ENCODE measurements around the gene BNIP2.

BNIP2 gene

GRCh38 chr15:59622289-59622688 lies 66.8 kb downstream of the BNIP2 start:
- DNase-seq = peak; percentile 66

GRCh38 chr15:59618406-59618805 lies 70.7 kb downstream of the BNIP2 start:
- no peak for DNase-seq

GRCh38 chr15:59616379-59616778 lies 72.7 kb downstream of the BNIP2 start:
- DNase-seq = no peak

- DNase-seq = no peak
Observed at GRCh38 chr15:59615661-59616060, 73.5 kb downstream of the BNIP2 start.

- no peak for DNase-seq
Observed at GRCh38 chr15:59614153-59614552, 75.0 kb downstream of the BNIP2 start.

GRCh38 chr15:59611276-59612260 lies 77.6 kb downstream of the BNIP2 start, which contains the start of gene GCNT3:
TSS of gene GCNT3 (plus strand) at chr15:59611783. CDS start at chr15:59618239, 6,456 bp downstream.
- no peak for DNase-seq

- DNase-seq = no peak
Observed at GRCh38 chr15:59609730-59610712, 79.1 kb downstream of the BNIP2 start.

Measured in activated effector memory CD4-positive, alpha-beta T cell treated with anti-CD3 and anti-CD28 coated beads, Interleukin-2, amount 50 U/mL, for 16 hours (primary cell).